Vagina (tissue), 2 donors: ENCODE measurements around the gene CSRNP3. TPM values are rescaled to one million over a fixed set of nuclear protein-coding genes. Genes with fewer than 3 reads are reported as not detected.

ENCODE experiments used
- DNase-seq, 2 donors: peaks; one replicate each; pipeline ENCODE4 v3.0.0-alpha.2; 2017; ENCODE audit errors: extremely low spot score in 2 of 2
- H3K27ac ChIP-seq: fragments of 200-600 bp; sonication (generic); one replicate; pipeline ENCODE4 v1.5.1; 2019
- H3K27me3 ChIP-seq: fragments of 200-600 bp; sonication (generic); one replicate; pipeline ENCODE4 v1.5.1; 2019
- H3K36me3 ChIP-seq, 2 donors: fragments of 200-600 bp; sonication (generic); one replicate each; pipeline ENCODE4 v1.5.1; 2017 to 2019
- H3K4me1 ChIP-seq: fragments of 200-600 bp; sonication (generic); one replicate; pipeline ENCODE4 v1.5.1; 2019
- H3K4me3 ChIP-seq, 2 donors: fragments of 200-600 bp; sonication (generic); 1 replicate in 1 of 2; 2 replicates in 1 of 2; pipeline ENCODE4 v1.5.1; 2016 to 2019
- H3K9me3 ChIP-seq: fragments of 200-600 bp; sonication (generic); one replicate; pipeline ENCODE4 v1.5.1; 2019
- POLR2A ChIP-seq, 2 donors: fragments of 450-650 bp; IDR thresholded peaks; one replicate each; pipeline ENCODE4 v1.6.1; 2017; ENCODE audit warnings: antibody characterized with exemption in 2 of 2, mild to moderate bottlenecking in 2 of 2, moderate library complexity in 2 of 2
- POLR2AphosphoS5 ChIP-seq, 2 donors: sonication (generic); formaldehyde crosslinking; IDR thresholded peaks; one replicate each; pipeline ENCODE4 v1.9.0; 2017; ENCODE audit warnings: antibody characterized with exemption in 2 of 2, mild to moderate bottlenecking in 2 of 2, low read depth in 1 of 2; ENCODE audit not compliant: insufficient read depth in 1 of 2
- intact Hi-C: fragments of 100-400 bp; cut with DNase I; formaldehyde crosslinking; loops from one replicate; pipeline ENCODE4 v1.15.1; 2023
- total RNA-seq: library from RNA; depleted of rRNA; stranded (reverse); fragments of >200 nt; gene quantifications from one replicate; pipeline ENCODE4 v1.2.3, GENCODE V29; 2016
- TF ChIP-seq, protein P1 (sequence below), 3 experiments: fragments of 450-650 bp in 2 of 3; fragments of 200-600 bp in 1 of 3; sonication (generic) in 1 of 3; IDR thresholded peaks; one replicate each; pipeline ENCODE4 v1.5.1; 2017 to 2019; ENCODE audit warnings: antibody characterized with exemption in 3 of 3, mild to moderate bottlenecking in 2 of 3, moderate library complexity in 2 of 3

The CSRNP3 gene
- total RNA-seq, 1 donor from 2014 or later = 2.7 TPM

DNA sequence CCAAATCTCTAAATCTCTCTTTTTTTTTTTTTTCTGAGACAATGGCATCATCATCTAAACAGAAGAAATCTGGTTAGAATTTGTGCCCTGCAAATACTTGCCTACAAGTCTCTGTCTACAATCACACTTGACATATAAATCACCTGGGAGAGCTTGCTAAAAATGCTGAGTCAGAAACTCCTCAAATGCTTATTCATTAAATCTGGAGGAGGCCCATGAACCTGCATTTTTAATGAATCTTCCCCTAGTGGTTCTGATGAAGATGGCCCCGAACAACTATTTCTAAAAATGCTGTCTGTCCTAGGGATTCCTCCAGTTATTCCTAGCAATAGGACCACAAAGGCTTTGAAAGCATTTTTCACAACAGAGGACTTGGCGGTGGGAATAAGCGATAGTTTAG lies 1.6 kb upstream of the CSRNP3 start:
- H3K36me3 ChIP-seq = no peaks in the 10 kb centered on the region
- peaks cover 25% of the 10 kb centered on the region for H3K4me1 ChIP-seq
- intact Hi-C loops = no loop called here
- TF ChIP-seq, protein P1, sequence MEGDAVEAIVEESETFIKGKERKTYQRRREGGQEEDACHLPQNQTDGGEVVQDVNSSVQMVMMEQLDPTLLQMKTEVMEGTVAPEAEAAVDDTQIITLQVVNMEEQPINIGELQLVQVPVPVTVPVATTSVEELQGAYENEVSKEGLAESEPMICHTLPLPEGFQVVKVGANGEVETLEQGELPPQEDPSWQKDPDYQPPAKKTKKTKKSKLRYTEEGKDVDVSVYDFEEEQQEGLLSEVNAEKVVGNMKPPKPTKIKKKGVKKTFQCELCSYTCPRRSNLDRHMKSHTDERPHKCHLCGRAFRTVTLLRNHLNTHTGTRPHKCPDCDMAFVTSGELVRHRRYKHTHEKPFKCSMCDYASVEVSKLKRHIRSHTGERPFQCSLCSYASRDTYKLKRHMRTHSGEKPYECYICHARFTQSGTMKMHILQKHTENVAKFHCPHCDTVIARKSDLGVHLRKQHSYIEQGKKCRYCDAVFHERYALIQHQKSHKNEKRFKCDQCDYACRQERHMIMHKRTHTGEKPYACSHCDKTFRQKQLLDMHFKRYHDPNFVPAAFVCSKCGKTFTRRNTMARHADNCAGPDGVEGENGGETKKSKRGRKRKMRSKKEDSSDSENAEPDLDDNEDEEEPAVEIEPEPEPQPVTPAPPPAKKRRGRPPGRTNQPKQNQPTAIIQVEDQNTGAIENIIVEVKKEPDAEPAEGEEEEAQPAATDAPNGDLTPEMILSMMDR (IDR thresholded peaks at IDR 0.05) = no peak
- TF ChIP-seq POLR2AphosphoS5 (IDR thresholded peaks at IDR 0.05; ENCODE audit: insufficient read depth in 1 of 2, low read depth in 1 of 2) (no peak), POLR2A (IDR thresholded peaks at IDR 0.05) (no peak)
- H3K27ac ChIP-seq = no peak overlapping the region
- no peak overlapping the region for H3K4me3 ChIP-seq
- no peak for DNase-seq
- no peaks in the 10 kb centered on the region for H3K9me3 ChIP-seq
- H3K27me3 ChIP-seq = no peaks in the 10 kb centered on the region

DNA sequence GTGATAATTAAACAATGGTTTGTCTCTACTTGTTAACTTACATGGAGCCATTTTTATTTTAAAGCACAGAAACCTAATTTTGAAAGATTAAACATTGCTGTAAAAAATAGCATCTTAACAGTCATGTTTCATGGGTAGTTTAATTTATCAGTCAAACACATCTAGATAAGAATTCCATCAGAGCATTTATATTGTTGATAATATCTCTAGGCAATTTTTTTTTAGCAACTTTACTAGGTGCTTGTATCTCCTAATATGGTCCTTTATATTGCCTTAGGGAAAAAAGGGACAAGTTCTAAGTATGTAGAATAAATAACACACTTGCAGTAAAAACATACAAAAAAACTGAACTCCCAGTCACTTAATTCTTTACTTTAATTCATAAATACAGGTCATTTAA lies 863 bp downstream of the CSRNP3 start:
- H3K4me3 ChIP-seq = peak overlapping the region in 1 of 2 donors; percentile 49
- H3K9me3 ChIP-seq = no peaks in the 10 kb centered on the region
- TF ChIP-seq, protein P1 (IDR thresholded peaks at IDR 0.05) = no peak
- no peak for TF ChIP-seq POLR2A (IDR thresholded peaks at IDR 0.05)
- TF ChIP-seq POLR2AphosphoS5 (IDR thresholded peaks at IDR 0.05; ENCODE audit: insufficient read depth in 1 of 2, low read depth in 1 of 2) = no peak
- H3K36me3 ChIP-seq = no peaks in the 10 kb centered on the region
- intact Hi-C loops = no loop called here
- H3K4me1 ChIP-seq = peaks cover 27% of the 10 kb centered on the region
- H3K27ac ChIP-seq = no peak overlapping the region
- DNase-seq = no peak
- no peaks in the 10 kb centered on the region for H3K27me3 ChIP-seq

DNA sequence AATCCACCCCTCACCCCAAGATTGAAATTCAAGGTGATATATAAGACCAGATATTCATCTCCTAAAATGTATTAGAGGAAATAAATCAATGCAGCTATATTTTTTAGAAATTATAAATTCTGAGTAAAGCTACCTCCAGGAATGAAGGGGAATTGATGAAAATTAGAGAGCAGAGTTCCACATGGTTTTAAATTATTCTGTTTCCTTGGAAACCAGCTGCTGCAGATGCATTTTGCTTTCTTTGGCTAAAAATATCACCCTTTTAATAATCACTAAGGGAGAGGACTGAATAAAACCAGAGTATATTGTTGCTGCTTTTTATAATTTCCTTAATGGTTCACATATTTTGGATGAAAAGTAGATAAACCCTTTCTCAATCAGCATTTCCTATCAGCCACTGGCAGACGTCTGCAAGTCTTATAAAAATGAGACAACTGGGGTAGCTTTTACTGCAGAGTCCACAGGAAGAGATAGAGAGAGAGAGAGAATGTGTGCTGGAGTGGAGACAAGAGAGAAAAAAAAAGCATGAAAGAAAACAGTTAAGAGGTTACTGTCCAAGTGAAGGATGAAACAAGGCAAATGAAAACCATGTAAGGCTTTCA lies 2.0 kb downstream of the CSRNP3 start:
- intact Hi-C loops = no loop called here
- DNase-seq = no peak
- Histone ChIP-seq H3K27ac (no peak overlapping the region), H3K4me1 (peaks cover 27% of the 10 kb centered on the region), H3K9me3 (no peaks in the 10 kb centered on the region), H3K36me3 (no peaks in the 10 kb centered on the region), H3K4me3 (no peak overlapping the region), H3K27me3 (no peaks in the 10 kb centered on the region)
- TF ChIP-seq POLR2AphosphoS5 (IDR thresholded peaks at IDR 0.05; ENCODE audit: insufficient read depth in 1 of 2, low read depth in 1 of 2) (no peak), POLR2A (IDR thresholded peaks at IDR 0.05) (no peak)
- TF ChIP-seq, protein P1 (IDR thresholded peaks at IDR 0.05) = no peak

DNA sequence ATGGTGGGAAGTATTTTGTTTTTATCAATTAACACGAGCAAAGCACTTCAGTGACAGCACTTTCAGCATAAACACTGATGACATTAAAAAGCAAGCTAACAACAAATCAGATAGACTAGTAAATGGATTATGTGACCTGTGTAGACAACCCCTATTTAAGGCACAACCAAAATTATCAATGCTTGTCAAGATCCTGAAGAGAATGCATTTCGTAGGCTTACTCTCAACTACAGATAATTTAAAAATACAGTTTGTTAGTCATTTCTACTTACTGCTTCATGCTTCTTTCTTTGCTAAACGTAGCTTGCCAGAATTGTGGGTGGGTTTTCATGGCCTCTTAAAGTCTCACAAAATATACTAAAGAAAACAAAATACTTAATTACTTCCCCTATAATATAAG lies 3.4 kb downstream of the CSRNP3 start:
- Histone ChIP-seq H3K27me3 (no peaks in the 10 kb centered on the region), H3K27ac (no peak overlapping the region), H3K9me3 (no peaks in the 10 kb centered on the region), H3K4me3 (no peak overlapping the region), H3K36me3 (no peaks in the 10 kb centered on the region), H3K4me1 (peaks cover 27% of the 10 kb centered on the region)
- intact Hi-C loops = no loop called here
- no peak for DNase-seq
- no peak for TF ChIP-seq POLR2A (IDR thresholded peaks at IDR 0.05)
- TF ChIP-seq, protein P1 (IDR thresholded peaks at IDR 0.05) = no peak
- no peak for TF ChIP-seq POLR2AphosphoS5 (IDR thresholded peaks at IDR 0.05; ENCODE audit: insufficient read depth in 1 of 2, low read depth in 1 of 2)

DNA sequence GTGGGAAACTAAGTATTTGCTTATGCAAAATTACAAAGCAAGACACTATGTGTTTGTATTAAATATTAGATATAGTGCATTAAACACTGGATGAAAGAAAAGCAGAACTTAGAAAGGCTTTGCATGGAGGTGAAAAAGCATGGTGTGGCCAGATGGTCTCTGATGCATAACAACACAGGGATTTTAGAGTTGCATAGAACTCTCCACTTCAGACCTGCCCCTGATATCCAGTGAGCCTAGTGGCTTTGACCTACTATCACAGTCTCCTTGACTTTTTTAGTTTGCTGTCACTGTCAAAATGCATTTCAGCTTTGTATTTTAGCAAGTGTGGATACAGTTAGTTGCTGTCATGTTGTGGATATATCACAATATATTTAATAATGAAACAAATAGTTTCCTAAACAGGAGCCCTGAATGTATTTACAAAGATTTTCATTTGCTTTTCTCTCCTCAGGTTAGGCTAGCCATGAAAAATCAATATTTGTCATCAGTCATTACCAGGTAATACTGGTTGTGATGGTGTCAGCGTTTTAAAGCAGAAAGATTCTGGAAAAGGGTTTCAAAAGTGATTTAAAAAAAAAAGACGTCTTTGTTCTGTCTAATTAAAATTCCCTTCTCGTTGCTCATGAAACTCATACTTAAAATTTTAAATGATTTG lies 5.2 kb downstream of the CSRNP3 start:
- no peak for DNase-seq
- H3K27ac ChIP-seq = no peak overlapping the region
- H3K9me3 ChIP-seq = no peaks in the 10 kb centered on the region
- intact Hi-C loops = no loop called here
- TF ChIP-seq POLR2AphosphoS5 (IDR thresholded peaks at IDR 0.05; ENCODE audit: insufficient read depth in 1 of 2, low read depth in 1 of 2) (no peak), POLR2A (IDR thresholded peaks at IDR 0.05) (no peak)
- H3K27me3 ChIP-seq = no peaks in the 10 kb centered on the region
- H3K36me3 ChIP-seq = no peaks in the 10 kb centered on the region
- no peak overlapping the region for H3K4me3 ChIP-seq
- H3K4me1 ChIP-seq = peaks cover 20% of the 10 kb centered on the region
